HL-60 (cell line): ENCODE results near the gene FGF14.

Experiments
- DNase-seq, 2 experiments: peaks; one replicate each; pipeline ENCODE4 v3.0.0-alpha.2; 2010 to 2020; ENCODE audit warnings: low read depth in 1 of 2, low spot score in 1 of 2
- H3K27ac ChIP-seq: fragments of 250-450 bp; sonication (Bioruptor Pico); replicated peaks from 2 replicates; pipeline ENCODE4 v1.5.1; 2020; ENCODE audit warnings: mild to moderate bottlenecking, moderate library complexity
- H3K27me3 ChIP-seq: fragments of 250-450 bp; sonication (Bioruptor Pico); 2 replicates; pipeline ENCODE4 v1.5.1; 2021; ENCODE audit warnings: mild to moderate bottlenecking, moderate library complexity; ENCODE audit not compliant: insufficient read depth, poor library complexity, severe bottlenecking
- H3K4me3 ChIP-seq: replicated peaks from 2 replicates; pipeline ENCODE4 v1.5.1; 2011; ENCODE audit warnings: mild to moderate bottlenecking, control low read depth, low read length; ENCODE audit not compliant: insufficient read depth
- GABPA ChIP-seq: IDR thresholded peaks from 2 replicates; pipeline ENCODE4 v1.6.1; 2012; ENCODE audit warnings: low read depth
- POLR2AphosphoS5 ChIP-seq: IDR thresholded peaks from 2 replicates; pipeline ENCODE4 v1.6.1; 2012; ENCODE audit warnings: low read depth
- SPI1 ChIP-seq: IDR thresholded peaks from 2 replicates; pipeline ENCODE4 v1.6.1; 2012; ENCODE audit warnings: low read depth, mild to moderate bottlenecking, borderline replicate concordance
- TF ChIP-seq, protein P1 (sequence below): IDR thresholded peaks from 2 replicates; pipeline ENCODE4 v1.6.1; 2012; ENCODE audit warnings: low read depth; ENCODE audit not compliant: insufficient replicate concordance
- TF ChIP-seq, protein P2 (sequence below): IDR thresholded peaks from one replicate; pipeline ENCODE4 v1.5.1; 2011; ENCODE audit warnings: low read length, control low read depth, inconsistent platforms; ENCODE audit not compliant: insufficient read depth

The FGF14 gene

DNA sequence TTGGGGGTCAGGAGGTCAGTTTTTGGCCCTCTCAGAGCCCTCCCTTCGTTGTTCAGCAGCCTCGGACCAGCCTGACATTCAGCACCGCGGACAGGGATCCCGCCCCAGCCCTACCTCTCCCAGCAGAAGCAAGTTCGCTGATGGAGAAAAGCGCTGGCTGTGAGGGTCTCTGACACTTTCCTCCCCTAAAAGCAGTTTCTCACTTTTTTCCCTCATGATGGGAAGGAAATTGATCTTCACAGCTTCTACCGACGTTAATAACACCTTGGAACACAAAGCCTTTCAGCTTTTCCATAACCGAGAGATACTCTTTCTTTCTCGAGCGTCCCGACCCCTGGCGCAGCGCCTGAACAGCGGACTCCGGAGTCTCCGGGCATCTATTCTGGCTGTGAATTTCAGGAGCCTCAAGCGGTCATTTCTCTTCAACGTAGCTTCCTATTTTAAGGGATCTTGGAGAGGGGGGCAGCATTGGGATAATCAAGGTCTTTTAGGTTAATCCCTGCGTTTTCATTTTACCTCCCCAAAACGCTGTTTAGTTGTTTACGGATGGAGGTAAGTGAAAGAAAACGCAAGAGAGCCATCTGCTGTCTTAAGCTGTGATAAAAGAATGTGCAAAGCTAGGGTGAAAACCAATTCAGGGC, 482.2 kb downstream of the FGF14 start:
- Histone ChIP-seq H3K4me3 (no peak overlapping the region), H3K27me3 (peaks cover 47% of the 10 kb centered on the region), H3K27ac (no peak overlapping the region)
- TF ChIP-seq POLR2AphosphoS5, result no peak
- TF ChIP-seq, protein P1, sequence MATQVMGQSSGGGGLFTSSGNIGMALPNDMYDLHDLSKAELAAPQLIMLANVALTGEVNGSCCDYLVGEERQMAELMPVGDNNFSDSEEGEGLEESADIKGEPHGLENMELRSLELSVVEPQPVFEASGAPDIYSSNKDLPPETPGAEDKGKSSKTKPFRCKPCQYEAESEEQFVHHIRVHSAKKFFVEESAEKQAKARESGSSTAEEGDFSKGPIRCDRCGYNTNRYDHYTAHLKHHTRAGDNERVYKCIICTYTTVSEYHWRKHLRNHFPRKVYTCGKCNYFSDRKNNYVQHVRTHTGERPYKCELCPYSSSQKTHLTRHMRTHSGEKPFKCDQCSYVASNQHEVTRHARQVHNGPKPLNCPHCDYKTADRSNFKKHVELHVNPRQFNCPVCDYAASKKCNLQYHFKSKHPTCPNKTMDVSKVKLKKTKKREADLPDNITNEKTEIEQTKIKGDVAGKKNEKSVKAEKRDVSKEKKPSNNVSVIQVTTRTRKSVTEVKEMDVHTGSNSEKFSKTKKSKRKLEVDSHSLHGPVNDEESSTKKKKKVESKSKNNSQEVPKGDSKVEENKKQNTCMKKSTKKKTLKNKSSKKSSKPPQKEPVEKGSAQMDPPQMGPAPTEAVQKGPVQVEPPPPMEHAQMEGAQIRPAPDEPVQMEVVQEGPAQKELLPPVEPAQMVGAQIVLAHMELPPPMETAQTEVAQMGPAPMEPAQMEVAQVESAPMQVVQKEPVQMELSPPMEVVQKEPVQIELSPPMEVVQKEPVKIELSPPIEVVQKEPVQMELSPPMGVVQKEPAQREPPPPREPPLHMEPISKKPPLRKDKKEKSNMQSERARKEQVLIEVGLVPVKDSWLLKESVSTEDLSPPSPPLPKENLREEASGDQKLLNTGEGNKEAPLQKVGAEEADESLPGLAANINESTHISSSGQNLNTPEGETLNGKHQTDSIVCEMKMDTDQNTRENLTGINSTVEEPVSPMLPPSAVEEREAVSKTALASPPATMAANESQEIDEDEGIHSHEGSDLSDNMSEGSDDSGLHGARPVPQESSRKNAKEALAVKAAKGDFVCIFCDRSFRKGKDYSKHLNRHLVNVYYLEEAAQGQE, result peak; percentile 93
- TF ChIP-seq GABPA, result no peak
- TF ChIP-seq SPI1, result no peak
- TF ChIP-seq, protein P2, sequence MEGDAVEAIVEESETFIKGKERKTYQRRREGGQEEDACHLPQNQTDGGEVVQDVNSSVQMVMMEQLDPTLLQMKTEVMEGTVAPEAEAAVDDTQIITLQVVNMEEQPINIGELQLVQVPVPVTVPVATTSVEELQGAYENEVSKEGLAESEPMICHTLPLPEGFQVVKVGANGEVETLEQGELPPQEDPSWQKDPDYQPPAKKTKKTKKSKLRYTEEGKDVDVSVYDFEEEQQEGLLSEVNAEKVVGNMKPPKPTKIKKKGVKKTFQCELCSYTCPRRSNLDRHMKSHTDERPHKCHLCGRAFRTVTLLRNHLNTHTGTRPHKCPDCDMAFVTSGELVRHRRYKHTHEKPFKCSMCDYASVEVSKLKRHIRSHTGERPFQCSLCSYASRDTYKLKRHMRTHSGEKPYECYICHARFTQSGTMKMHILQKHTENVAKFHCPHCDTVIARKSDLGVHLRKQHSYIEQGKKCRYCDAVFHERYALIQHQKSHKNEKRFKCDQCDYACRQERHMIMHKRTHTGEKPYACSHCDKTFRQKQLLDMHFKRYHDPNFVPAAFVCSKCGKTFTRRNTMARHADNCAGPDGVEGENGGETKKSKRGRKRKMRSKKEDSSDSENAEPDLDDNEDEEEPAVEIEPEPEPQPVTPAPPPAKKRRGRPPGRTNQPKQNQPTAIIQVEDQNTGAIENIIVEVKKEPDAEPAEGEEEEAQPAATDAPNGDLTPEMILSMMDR, result no peak
- no peak for DNase-seq

DNA sequence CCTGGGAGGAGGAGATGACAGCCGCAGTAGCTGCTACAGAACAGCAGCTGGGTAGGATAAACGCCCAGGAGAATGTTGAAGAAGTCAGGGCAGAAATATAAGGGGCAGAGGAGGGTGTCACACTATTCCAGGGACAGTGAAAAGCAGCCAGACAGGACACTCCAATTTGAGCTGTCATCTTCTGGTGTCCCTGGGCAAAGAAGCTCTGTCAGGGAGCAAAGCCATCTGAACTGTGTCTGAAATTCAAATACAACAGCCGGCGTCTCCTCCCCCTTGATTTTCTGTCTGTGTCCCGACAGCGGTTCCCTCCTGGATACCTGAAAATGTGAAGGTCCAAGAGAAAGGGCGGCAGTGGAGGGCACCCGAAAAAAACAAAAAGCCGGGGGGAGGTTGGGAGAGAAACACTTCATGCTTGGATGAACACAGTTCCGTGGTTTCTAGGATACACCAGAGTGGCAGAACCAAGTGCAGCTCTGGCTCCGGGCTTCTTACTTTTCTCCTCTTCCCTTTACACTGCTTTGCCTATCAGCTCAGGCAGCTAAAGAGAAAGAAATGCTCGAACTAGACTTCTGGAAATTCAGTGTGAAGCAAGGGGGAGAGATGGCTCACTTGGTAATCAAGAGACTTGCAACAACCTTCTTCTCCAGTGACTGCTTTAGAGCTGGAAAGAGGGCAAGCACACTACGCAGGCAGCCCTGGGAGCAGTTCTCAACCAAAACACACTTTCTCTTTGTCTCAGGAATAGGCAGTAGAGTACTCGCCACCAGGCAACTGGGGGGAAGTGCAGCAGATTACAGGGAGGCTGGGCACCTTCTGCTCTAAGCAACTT, 483.8 kb downstream of the FGF14 start:
- peaks cover 53% of the 10 kb centered on the region for H3K27me3 ChIP-seq
- H3K27ac ChIP-seq, result no peak overlapping the region
- DNase-seq, result no peak
- no peak for TF ChIP-seq POLR2AphosphoS5
- no peak for TF ChIP-seq SPI1
- TF ChIP-seq, protein P2, result no peak
- TF ChIP-seq, protein P1, result no peak
- no peak for TF ChIP-seq GABPA
- H3K4me3 ChIP-seq, result no peak overlapping the region

DNA sequence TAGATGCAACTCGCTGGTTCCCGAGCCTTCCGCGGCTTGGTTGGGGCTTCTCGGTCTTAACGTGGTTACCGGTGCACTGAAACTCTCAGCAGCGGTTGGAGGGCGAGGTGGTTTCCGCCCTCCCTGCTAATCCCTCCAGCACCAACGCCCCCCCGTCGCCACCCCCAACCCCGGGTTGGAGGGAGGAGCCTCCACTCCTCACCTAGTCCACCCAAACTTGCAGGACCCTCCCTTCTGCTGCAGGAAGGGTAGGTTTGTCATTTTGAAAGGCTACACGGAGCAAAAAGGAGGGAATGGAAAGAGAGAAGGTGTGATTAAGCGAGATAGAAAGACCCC, 484.4 kb downstream of the FGF14 start:
- Histone ChIP-seq H3K27ac (no peak overlapping the region), H3K4me3 (no peak overlapping the region), H3K27me3 (peaks cover 57% of the 10 kb centered on the region)
- TF ChIP-seq POLR2AphosphoS5 (no peak), GABPA (no peak), SPI1 (no peak)
- TF ChIP-seq, protein P2, result no peak
- TF ChIP-seq, protein P1, result no peak
- no peak for DNase-seq
